Ramos (cell line): ENCODE results near the gene TGIF1.

Experiments
- in situ Hi-C: fragments of 300-500 bp; cut with MboI; formaldehyde crosslinking; loops from one replicate; pipeline ENCODE4 v1.14.3; 2022; ENCODE audit warnings: low sequenced_read_pairs; ENCODE audit not compliant: unreplicated experiment

TGIF1 gene

GRCh38 chr18:3427944-3428343 is 22.0 kb upstream of the TGIF1 start:
- in situ Hi-C loops = no loop called here

- in situ Hi-C loops = no loop called here
Observed at GRCh38 chr18:3429121-3429520, 20.9 kb upstream of the TGIF1 start.

- in situ Hi-C loops = no loop called here
Observed at GRCh38 chr18:3434685-3435084, 15.3 kb upstream of the TGIF1 start.

GRCh38 chr18:3440341-3440740 is 9.6 kb upstream of the TGIF1 start:
- in situ Hi-C loops = no loop called here

GRCh38 chr18:3441290-3441689 is 8.7 kb upstream of the TGIF1 start:
- in situ Hi-C loops = no loop called here

- in situ Hi-C loops = no loop called here
Observed at GRCh38 chr18:3442919-3443318, 7.1 kb upstream of the TGIF1 start.

- in situ Hi-C loops = no loop called here
Observed at GRCh38 chr18:3444296-3444695, 5.7 kb upstream of the TGIF1 start.

GRCh38 chr18:3444954-3445353 is 5.0 kb upstream of the TGIF1 start:
- in situ Hi-C loops = no loop called here

GRCh38 chr18:3447068-3447894 is 2.7 kb upstream of the TGIF1 start:
- in situ Hi-C loops = no loop called here

- in situ Hi-C loops = no loop called here
Observed at GRCh38 chr18:3447895-3448837, 1.8 kb upstream of the TGIF1 start.

GRCh38 chr18:3448838-3449511 is 997 bp upstream of the TGIF1 start:
- in situ Hi-C loops = no loop called here

GRCh38 chr18:3449512-3450011 is 410 bp upstream of the TGIF1 start:
- in situ Hi-C loops = loop anchor here (5.0 to 10.0 kb wide), 3 partner anchors 148 to 215 kb away; no protein-coding TSS in a partner anchor

GRCh38 chr18:3450799-3451182 is 819 bp downstream of the TGIF1 start:
- in situ Hi-C loops = loop anchor here (5.0 to 10.0 kb wide), 3 partner anchors 147 to 214 kb away; no protein-coding TSS in a partner anchor

- in situ Hi-C loops = loop anchor here (5.0 to 10.0 kb wide), 3 partner anchors 146 to 213 kb away; no protein-coding TSS in a partner anchor
Observed at GRCh38 chr18:3451183-3451988, 1.4 kb downstream of the TGIF1 start.

- in situ Hi-C loops = loop anchor here (5.0 to 10.0 kb wide), 3 partner anchors 145 to 213 kb away; no protein-coding TSS in a partner anchor
Observed at GRCh38 chr18:3451989-3452749, 2.2 kb downstream of the TGIF1 start.

GRCh38 chr18:3452750-3453539 is 3.0 kb downstream of the TGIF1 start:
- in situ Hi-C loops = loop anchor here (5.0 to 10.0 kb wide), 3 partner anchors 144 to 212 kb away; no protein-coding TSS in a partner anchor

GRCh38 chr18:3453540-3454364 is 3.8 kb downstream of the TGIF1 start:
- in situ Hi-C loops = loop anchor here (5.0 to 10.0 kb wide), 3 partner anchors 144 to 211 kb away; no protein-coding TSS in a partner anchor
